ENCODE measurements around the gene KLF16.

Gene KLF16

DNA sequence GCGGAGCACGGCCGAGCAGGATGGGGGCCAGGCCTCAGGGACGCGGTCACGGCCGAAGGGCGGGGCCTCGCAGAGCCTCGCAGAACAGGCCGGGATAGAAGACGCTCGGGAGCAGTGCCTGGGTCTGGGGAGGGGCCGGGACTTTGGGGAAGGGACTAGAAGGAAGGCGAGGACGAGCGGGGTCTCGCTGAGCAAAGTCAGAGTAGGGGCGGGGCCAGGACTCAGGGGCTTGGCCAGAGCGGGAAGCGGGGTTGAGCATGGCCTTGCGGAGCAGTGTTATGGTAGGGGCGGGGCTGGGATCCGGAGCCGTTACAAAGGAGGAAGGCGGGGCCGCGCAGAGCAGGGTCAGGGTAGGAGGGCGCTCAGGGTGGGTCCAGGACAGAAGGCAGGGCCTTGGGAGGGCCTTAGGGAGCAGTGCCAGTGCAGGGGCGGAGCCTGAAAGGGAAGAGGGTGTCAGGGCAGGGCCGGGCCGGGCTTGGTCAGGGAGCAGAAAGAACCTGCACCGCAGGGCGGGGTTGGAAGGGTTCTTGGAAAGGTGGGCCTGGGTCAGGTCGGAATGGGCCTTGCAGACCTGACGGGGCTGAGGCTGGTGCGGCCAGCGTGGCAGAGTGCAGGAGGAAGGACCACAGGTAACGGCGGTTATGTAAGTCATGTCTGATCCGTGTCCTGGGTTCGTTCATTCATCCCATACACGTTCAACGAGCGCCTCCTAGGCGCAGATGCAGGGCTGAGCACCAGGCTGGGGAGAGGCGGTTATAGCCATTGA, 50.8 kb downstream of the KLF16 start:
- peak; percentile 84 for DNase-seq (ENCODE audit: low read depth)
- TF ChIP-seq, protein P1, sequence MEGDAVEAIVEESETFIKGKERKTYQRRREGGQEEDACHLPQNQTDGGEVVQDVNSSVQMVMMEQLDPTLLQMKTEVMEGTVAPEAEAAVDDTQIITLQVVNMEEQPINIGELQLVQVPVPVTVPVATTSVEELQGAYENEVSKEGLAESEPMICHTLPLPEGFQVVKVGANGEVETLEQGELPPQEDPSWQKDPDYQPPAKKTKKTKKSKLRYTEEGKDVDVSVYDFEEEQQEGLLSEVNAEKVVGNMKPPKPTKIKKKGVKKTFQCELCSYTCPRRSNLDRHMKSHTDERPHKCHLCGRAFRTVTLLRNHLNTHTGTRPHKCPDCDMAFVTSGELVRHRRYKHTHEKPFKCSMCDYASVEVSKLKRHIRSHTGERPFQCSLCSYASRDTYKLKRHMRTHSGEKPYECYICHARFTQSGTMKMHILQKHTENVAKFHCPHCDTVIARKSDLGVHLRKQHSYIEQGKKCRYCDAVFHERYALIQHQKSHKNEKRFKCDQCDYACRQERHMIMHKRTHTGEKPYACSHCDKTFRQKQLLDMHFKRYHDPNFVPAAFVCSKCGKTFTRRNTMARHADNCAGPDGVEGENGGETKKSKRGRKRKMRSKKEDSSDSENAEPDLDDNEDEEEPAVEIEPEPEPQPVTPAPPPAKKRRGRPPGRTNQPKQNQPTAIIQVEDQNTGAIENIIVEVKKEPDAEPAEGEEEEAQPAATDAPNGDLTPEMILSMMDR (conservative IDR thresholded peaks at IDR 0.05; ENCODE audit: low read depth, low read length) = peak; percentile 72
- peak overlapping the region; percentile 64 for H3K4me3 ChIP-seq (ENCODE audit: low read depth, low read length)

DNA sequence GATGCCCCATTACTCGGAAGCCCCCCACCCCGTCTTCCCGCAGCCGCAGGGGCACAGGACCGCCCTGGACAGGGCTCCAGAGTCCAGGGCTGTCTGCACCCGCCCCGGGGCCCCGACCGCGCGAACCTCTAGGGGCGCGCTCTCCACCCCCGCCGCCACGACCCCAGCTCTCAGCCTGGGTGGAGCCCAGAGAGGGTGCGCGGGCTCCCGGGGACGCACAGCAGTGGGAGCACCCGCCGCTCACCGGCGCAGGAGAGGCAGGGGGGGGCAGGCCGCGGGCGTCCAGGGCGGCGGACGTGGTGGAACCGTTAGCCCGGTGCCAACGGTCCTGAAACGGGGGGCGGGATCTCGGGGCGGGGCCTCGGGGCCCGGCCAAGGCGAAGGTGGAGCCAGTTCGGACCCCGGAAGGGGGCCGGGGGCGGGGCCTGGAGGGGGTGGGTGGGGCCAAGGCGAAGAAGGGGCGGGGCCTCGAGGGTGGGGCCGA, 51.4 kb downstream of the KLF16 start, which contains the start of gene ATP8B3:
ATP8B3 (minus strand) TSS at position 335 of the 484 bp plus-strand sequence. CDS start 540 bp downstream, outside the sequence.
- H3K4me3 ChIP-seq (ENCODE audit: low read depth, low read length) = peak within 1 kb of the TSS; percentile 64
- TF ChIP-seq, protein P1 (conservative IDR thresholded peaks at IDR 0.05; ENCODE audit: low read depth, low read length) = no peak
- no peak for DNase-seq (ENCODE audit: low read depth)

DNA sequence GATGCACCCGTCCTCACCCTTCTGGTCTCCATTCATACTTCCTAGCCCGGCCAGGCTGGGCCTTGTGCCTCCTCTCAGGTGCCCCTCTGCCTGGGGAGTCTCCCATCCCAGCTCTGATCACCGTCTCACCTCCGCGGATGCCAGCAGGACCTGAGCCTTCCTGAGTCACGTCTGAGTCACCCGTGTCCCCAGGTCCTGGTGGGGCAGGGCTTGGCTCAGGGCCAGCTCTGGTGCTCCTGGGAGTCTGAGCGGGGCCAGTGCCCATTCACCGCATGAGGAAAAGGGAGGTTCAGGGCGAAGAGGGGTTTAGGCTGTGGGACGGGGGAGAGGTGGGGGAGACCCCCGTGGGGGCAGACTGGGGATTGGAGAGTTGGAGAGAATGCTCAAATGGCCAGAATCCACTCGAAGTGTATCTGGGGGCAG, 51.9 kb downstream of the KLF16 start:
- TF ChIP-seq, protein P1 (conservative IDR thresholded peaks at IDR 0.05; ENCODE audit: low read depth, low read length) = no peak
- H3K4me3 ChIP-seq (ENCODE audit: low read depth, low read length) = peak overlapping the region; percentile 64
- peak; percentile 11 for DNase-seq (ENCODE audit: low read depth)

DNA sequence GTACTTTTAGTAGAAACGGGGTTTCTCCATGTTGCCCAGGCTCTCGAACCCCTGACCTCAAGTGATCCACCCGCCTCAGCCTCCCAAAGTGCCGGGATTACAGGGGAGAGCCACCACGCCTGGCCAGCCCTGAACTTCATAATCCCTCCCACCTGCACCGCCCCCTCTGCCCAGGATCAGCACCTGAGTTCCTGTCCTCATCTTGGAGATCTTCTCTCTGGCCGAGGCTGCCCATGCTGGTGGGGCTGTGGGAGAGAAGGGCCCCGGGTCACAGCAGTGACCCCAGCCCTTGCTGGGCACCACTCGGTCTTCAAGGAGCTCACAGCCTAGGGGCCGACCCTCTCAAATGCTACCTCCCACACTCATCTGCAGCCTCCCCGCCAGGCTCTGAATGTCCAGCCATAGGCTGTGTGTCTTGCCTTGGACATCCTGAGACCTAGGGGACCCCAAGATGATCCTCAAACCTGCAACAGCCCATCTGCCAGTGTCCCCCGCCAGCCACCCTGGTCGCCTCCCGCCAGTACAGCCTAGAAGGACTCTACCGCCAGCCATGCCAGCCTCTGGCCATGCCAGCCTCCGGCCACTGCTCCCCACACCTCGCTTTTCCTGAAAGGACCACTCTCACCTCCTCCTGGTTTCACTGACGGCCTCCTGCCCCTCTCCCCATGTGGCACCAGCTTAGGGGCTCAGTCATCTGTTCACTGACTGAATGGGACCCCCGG, 52.8 kb downstream of the KLF16 start:
- no peak overlapping the region for H3K4me3 ChIP-seq (ENCODE audit: low read depth, low read length)
- TF ChIP-seq, protein P1 (conservative IDR thresholded peaks at IDR 0.05; ENCODE audit: low read depth, low read length) = no peak
- DNase-seq (ENCODE audit: low read depth) = no peak

DNA sequence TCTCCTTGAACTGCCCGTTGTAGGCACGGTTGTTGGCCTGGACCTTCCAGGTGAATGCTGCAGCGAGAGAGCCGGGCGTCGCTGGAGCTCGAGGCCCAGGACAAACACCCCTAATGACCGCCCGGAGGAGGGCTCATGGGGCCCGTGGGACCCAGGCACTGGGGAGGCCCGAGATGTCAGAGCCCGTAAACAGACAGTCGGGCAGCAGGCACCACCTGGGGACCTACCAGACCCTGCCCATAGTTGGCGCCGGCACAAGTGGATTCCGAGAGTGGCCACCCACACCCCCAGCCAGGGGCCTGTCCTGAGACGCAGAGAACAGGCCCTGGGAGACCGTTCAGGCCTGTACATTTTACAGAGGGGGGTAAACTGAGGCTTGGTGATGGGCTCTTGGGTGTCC, 53.7 kb downstream of the KLF16 start:
- no peak overlapping the region for H3K4me3 ChIP-seq (ENCODE audit: low read depth, low read length)
- TF ChIP-seq, protein P1 (conservative IDR thresholded peaks at IDR 0.05; ENCODE audit: low read depth, low read length) = no peak
- no peak for DNase-seq (ENCODE audit: low read depth)

DNA sequence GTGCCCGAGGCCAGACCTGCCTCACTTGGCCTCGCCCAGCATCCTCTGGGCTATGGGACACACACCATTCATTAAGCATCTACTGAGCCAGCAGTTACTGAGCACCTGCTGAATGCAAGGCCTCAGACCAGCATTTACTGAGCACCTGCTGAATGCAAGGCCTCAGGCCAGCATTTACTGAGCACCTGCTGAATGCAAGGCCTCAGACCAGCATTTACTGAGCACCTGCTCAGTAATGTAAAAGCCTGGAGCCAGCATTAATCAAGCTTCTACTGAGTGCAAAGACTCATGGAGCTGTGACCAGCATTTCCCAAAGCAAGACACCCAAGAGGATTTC, 55.0 kb downstream of the KLF16 start:
- no peak overlapping the region for H3K4me3 ChIP-seq (ENCODE audit: low read depth, low read length)
- no peak for DNase-seq (ENCODE audit: low read depth)
- TF ChIP-seq, protein P1 (conservative IDR thresholded peaks at IDR 0.05; ENCODE audit: low read depth, low read length) = no peak

All from choroid plexus epithelial cell (primary cell).